Ascending aorta (tissue), 2 donors: ENCODE data around the gene PAOX. TPM values are rescaled to one million over a fixed set of nuclear protein-coding genes. Genes with fewer than 3 reads are reported as not detected.

Experiments
- DNase-seq, 2 donors: peaks; one replicate each; pipeline ENCODE4 v3.0.0-alpha.2; 2019; ENCODE audit warnings: low spot score in 2 of 2
- H3K27ac ChIP-seq, 2 donors: fragments of 200-600 bp; sonication (generic); one replicate each; pipeline ENCODE4 v1.5.1; 2016 to 2017; ENCODE audit warnings: mild to moderate bottlenecking in 1 of 2
- H3K27me3 ChIP-seq: fragments of 200-600 bp; sonication (generic); one replicate; pipeline ENCODE4 v1.5.1; 2017
- H3K36me3 ChIP-seq, 2 donors: fragments of 200-600 bp; sonication (generic); one replicate each; pipeline ENCODE4 v1.5.1; 2016
- H3K4me1 ChIP-seq, 2 donors: fragments of 200-600 bp; sonication (generic); one replicate each; pipeline ENCODE4 v1.5.1; 2016 to 2017; ENCODE audit warnings: mild to moderate bottlenecking in 1 of 2
- H3K4me3 ChIP-seq, 2 donors: fragments of 200-600 bp; sonication (generic); one replicate each; pipeline ENCODE4 v1.5.1; 2016 to 2017; ENCODE audit warnings: mild to moderate bottlenecking in 1 of 2
- H3K9me3 ChIP-seq, 2 donors: fragments of 200-600 bp; sonication (generic); one replicate each; pipeline ENCODE4 v1.5.1; 2016
- CTCF ChIP-seq, 3 experiments: fragments of 200-600 bp in 2 of 3; fragments of 450-650 bp in 1 of 3; sonication (generic) in 2 of 3; IDR thresholded peaks; one replicate each; pipeline ENCODE4 v1.5.1; 2016 to 2019; ENCODE audit warnings: antibody characterized with exemption in 3 of 3, mild to moderate bottlenecking in 1 of 3, moderate library complexity in 1 of 3
- intact Hi-C: fragments of 100-400 bp; cut with DNase I; formaldehyde crosslinking; loops from one replicate; pipeline ENCODE4 v1.15.1; 2023
- total RNA-seq: library from RNA; depleted of rRNA; stranded (reverse); fragments of >200 nt; gene quantifications from one replicate; pipeline ENCODE4 v1.1.0, GENCODE V29; 2016

Gene PAOX
- total RNA-seq, 1 donor from 2014 or later, result 1.4 TPM

DNA sequence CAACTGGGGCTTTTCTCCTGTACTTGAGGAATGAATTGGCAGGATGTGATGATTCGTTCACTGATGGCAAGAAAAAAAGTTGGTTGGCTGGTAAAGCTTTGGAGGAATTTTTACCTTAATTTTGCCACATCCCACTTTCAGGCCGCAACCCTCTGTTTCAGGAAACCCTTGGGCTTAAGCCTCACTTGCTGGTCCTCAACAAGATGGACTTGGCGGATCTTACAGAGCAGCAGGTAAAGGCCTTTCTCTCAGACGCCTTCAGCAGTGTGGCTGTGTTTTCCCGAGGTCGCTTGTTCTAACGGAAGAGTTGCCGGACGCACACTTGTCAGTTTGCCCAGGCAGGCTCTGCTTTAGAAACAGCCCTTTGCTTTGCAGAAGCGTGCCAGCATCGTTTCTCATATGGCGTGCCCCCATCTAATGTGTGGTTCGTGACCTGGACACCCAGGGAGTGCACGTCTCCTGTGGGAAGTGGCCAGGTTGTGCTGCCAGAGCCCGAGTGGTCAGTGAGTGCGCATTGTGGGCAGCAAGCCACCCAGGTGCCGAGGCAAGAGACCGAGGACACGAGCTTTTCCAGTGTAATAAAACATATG lies 17.1 kb downstream of the PAOX start:
- Histone ChIP-seq H3K9me3 (no peaks in the 10 kb centered on the region), H3K27ac (no peak overlapping the region), H3K4me3 (no peak overlapping the region), H3K36me3 (peaks cover 22 to 45% of the 10 kb centered on the region in 2 donors), H3K27me3 (no peaks in the 10 kb centered on the region), H3K4me1 (peaks cover 0 to 14% of the 10 kb centered on the region in 2 donors)
- DNase-seq, result no peak
- no peak for TF ChIP-seq CTCF (IDR thresholded peaks at IDR 0.05)
- intact Hi-C loops, result no loop called here

- no peak overlapping the region for H3K4me3 ChIP-seq
- peaks cover 0 to 14% of the 10 kb centered on the region in 2 donors for H3K4me1 ChIP-seq
- H3K27ac ChIP-seq, result no peak overlapping the region
- no peaks in the 10 kb centered on the region for H3K27me3 ChIP-seq
- no peak for TF ChIP-seq CTCF (IDR thresholded peaks at IDR 0.05)
- no peaks in the 10 kb centered on the region for H3K9me3 ChIP-seq
- intact Hi-C loops, result no loop called here
- H3K36me3 ChIP-seq, result peaks cover 39 to 63% of the 10 kb centered on the region in 2 donors
- DNase-seq, result no peak
These were observed 18.9 kb downstream of the PAOX start for GRCh38 chr10:133397938-133398337.

- no peak overlapping the region for H3K4me3 ChIP-seq
- intact Hi-C loops, result no loop called here
- DNase-seq, result no peak
These were observed 20.1 kb downstream of the PAOX start for GRCh38 chr10:133399123-133399601.

DNA sequence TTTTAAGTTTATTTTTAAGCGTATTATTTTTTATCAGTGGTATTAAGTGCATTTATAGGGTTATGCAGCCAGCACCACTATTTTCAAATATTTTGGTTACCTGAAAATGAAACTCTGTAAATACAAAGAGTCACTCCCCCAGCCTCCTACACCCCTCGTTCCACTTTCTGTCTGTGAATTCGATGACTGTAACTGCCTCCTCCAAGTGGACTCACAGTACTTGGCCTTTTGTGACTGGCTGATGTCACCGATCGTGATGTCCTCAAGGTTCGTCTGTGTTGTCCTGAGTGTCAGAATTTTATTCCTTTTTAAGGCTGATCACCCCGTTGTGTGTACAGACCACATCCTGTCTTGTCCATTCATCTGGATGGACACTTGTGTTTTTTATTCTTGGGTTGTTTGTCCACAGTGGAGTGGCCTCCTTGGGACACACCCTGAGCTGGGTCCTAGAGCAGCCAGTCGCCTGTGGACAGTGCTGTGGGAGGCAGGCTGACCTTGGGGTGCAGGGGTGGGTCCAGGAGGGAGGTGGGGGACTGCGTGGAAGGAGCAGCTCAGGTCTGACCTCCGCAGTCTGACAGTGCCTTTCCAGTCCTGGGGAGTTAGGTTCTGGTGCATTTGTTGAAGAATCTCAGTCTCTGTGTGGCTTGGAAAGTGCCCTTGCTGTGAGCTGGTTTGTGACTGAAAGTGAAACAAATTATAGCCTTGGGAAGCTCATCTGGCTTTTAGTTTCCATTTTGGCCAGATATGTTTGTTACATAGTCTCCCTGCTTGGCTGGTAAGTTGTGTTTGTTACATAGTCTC lies 21.8 kb downstream of the PAOX start:
- Histone ChIP-seq H3K4me1 (no peaks in the 10 kb centered on the region), H3K4me3 (no peak overlapping the region), H3K27me3 (no peaks in the 10 kb centered on the region), H3K9me3 (no peaks in the 10 kb centered on the region), H3K36me3 (peaks cover 43 to 74% of the 10 kb centered on the region in 2 donors), H3K27ac (no peak overlapping the region)
- no peak for TF ChIP-seq CTCF (IDR thresholded peaks at IDR 0.05)
- intact Hi-C loops, result no loop called here
- no peak for DNase-seq

More at GRCh38 chr10:133399123-133399601, 20.1 kb downstream of the PAOX start:
- H3K36me3 ChIP-seq, result peaks cover 43 to 72% of the 10 kb centered on the region in 2 donors
- H3K4me1 ChIP-seq, result peaks cover 0 to 10% of the 10 kb centered on the region in 2 donors
- H3K27ac ChIP-seq, result no peak overlapping the region
- no peaks in the 10 kb centered on the region for H3K27me3 ChIP-seq
- no peak for TF ChIP-seq CTCF (IDR thresholded peaks at IDR 0.05)
- no peaks in the 10 kb centered on the region for H3K9me3 ChIP-seq

GRCh38 chr10:133401500-133401899 lies 22.4 kb downstream of the PAOX start:
- Histone ChIP-seq H3K4me3 (no peak overlapping the region), H3K9me3 (no peaks in the 10 kb centered on the region), H3K27me3 (no peaks in the 10 kb centered on the region), H3K4me1 (no peaks in the 10 kb centered on the region), H3K36me3 (peaks cover 43 to 75% of the 10 kb centered on the region in 2 donors), H3K27ac (no peak overlapping the region)
- DNase-seq, result peak in 1 of 2 donors; percentile 42
- TF ChIP-seq CTCF (IDR thresholded peaks at IDR 0.05), result no peak
- intact Hi-C loops, result no loop called here
